ENCODE data around the gene SYT9.

Gene SYT9

DNA sequence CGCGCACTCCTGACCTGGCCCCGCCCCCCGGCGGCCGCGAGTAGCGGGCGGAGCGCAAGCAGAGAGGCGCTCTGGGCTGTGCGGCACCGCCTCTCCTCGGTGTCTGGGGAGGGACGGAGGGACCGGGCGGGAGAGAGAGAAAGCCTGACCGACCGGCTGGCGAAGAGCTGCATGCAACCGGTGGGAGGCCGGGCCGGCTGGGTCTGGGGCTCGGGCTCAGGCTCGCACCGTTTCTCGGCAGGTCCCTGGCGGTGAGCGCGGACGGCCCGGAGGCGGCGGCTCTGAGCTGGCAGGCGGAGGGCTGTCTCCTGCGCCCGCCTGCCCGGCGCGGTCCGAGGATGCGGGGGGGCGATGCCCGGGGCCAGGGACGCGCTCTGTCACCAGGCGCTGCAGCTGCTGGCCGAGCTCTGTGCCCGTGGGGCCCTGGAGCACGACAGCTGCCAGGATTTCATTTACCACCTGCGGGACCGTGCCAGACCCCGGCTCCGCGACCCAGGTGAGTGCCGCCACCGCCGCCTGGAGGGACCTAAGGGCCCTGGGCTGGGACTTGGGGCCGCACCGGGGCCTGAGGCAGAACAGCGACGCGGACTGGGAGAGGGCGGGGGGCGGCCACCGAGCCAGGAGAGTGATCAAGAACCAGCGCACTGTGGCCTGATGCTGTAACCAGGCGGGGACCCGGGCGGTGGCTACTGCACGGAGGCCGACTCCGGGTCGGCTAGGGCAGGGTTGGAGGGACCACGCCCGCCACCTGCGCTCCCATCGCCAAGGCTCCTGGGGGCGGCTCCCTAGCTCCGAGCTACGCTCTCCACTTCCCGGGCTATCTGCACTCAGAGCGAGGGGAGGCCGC lies at the start of gene SYT9:
Gene SYT9 (plus strand): TSS at position 69 of the 847 bp plus-strand sequence. CDS start 283 bp downstream, at position 352.
- no peaks in the 10 kb centered on the region for H3K79me2 ChIP-seq (ENCODE audit: low read length)
- H3K36me3 ChIP-seq (replicated peaks; ENCODE audit: low read depth, low read length): no peaks in the 10 kb centered on the region
- peak within 1 kb of the TSS; percentile 80 for H3K27ac ChIP-seq (ENCODE audit: low read length)
- H3K9me3 ChIP-seq (ENCODE audit: insufficient read depth, low read length): no peaks in the 10 kb centered on the region
- H3K4me1 ChIP-seq (ENCODE audit: low read length): peaks cover 31% of the 10 kb centered on the region
- no peaks in the 10 kb centered on the region for H4K20me1 ChIP-seq (ENCODE audit: insufficient read depth, low read length)
- no peaks in the 10 kb centered on the region for H3K27me3 ChIP-seq (ENCODE audit: low read depth, low read length)
- peak within 1 kb of the TSS; percentile 78 for H3K4me2 ChIP-seq (ENCODE audit: low read length)
- TF ChIP-seq EZH2phosphoT487 (IDR thresholded peaks at IDR 0.05; ENCODE audit: low read depth): no peak
- TF ChIP-seq, protein P1, sequence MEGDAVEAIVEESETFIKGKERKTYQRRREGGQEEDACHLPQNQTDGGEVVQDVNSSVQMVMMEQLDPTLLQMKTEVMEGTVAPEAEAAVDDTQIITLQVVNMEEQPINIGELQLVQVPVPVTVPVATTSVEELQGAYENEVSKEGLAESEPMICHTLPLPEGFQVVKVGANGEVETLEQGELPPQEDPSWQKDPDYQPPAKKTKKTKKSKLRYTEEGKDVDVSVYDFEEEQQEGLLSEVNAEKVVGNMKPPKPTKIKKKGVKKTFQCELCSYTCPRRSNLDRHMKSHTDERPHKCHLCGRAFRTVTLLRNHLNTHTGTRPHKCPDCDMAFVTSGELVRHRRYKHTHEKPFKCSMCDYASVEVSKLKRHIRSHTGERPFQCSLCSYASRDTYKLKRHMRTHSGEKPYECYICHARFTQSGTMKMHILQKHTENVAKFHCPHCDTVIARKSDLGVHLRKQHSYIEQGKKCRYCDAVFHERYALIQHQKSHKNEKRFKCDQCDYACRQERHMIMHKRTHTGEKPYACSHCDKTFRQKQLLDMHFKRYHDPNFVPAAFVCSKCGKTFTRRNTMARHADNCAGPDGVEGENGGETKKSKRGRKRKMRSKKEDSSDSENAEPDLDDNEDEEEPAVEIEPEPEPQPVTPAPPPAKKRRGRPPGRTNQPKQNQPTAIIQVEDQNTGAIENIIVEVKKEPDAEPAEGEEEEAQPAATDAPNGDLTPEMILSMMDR (IDR thresholded peaks at IDR 0.05; ENCODE audit: low read depth, low read length): no peak
- peak within 1 kb of the TSS; percentile 25; the same call in 1 of the 2 replicates for H3K9ac ChIP-seq (ENCODE audit: low read length)
- no peak within 1 kb of the TSS for H3K4me3 ChIP-seq (ENCODE audit: low read length)
- no peak within 1 kb of the TSS for H2AFZ ChIP-seq (ENCODE audit: low read depth, low read length)

DNA sequence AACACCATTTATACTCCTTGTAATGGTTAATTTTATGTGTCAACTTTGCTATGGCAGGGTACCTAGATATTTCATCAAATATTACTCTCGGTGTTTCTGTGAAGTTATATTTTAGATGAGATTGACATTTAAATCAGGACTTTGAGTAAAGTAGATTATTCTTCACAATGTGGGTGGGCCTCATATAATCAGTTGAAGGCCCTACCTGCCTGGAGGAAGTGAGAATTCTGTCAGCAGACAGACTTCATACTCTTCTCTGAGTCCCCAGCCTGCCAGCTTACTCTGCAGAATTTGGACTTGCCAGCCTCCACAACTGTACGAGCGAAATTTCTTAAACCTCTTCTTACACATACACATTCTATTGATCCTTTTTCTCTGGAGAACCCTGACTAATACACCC lies 49.3 kb upstream of the SYT9 start:
- no peak overlapping the region for H3K4me2 ChIP-seq (ENCODE audit: low read length)
- H3K79me2 ChIP-seq (ENCODE audit: low read length): no peaks in the 10 kb centered on the region
- no peaks in the 10 kb centered on the region for H3K4me1 ChIP-seq (ENCODE audit: low read length)
- no peaks in the 10 kb centered on the region for H4K20me1 ChIP-seq (ENCODE audit: insufficient read depth, low read length)
- H3K27me3 ChIP-seq (ENCODE audit: low read depth, low read length): no peaks in the 10 kb centered on the region
- H3K9me3 ChIP-seq (ENCODE audit: insufficient read depth, low read length): no peaks in the 10 kb centered on the region
- no peaks in the 10 kb centered on the region for H3K36me3 ChIP-seq (replicated peaks; ENCODE audit: low read depth, low read length)
- H3K9ac ChIP-seq (ENCODE audit: low read length): no peak overlapping the region
- no peak overlapping the region for H3K27ac ChIP-seq (ENCODE audit: low read length)
- TF ChIP-seq, protein P1 (IDR thresholded peaks at IDR 0.05; ENCODE audit: low read depth, low read length): no peak
- TF ChIP-seq EZH2phosphoT487 (IDR thresholded peaks at IDR 0.05; ENCODE audit: low read depth): no peak
- H2AFZ ChIP-seq (ENCODE audit: low read depth, low read length): no peak overlapping the region
- H3K4me3 ChIP-seq (ENCODE audit: low read length): no peak overlapping the region

GRCh38 chr11:7204778-7205177 lies 46.9 kb upstream of the SYT9 start:
- no peaks in the 10 kb centered on the region for H3K9me3 ChIP-seq (ENCODE audit: insufficient read depth, low read length)
- H2AFZ ChIP-seq (ENCODE audit: low read depth, low read length): no peak overlapping the region
- no peak overlapping the region for H3K9ac ChIP-seq (ENCODE audit: low read length)
- no peak overlapping the region for H3K27ac ChIP-seq (ENCODE audit: low read length)
- H3K27me3 ChIP-seq (ENCODE audit: low read depth, low read length): no peaks in the 10 kb centered on the region
- TF ChIP-seq, protein P1 (IDR thresholded peaks at IDR 0.05; ENCODE audit: low read depth, low read length): no peak
- TF ChIP-seq EZH2phosphoT487 (IDR thresholded peaks at IDR 0.05; ENCODE audit: low read depth): no peak
- no peaks in the 10 kb centered on the region for H3K4me1 ChIP-seq (ENCODE audit: low read length)
- H3K4me2 ChIP-seq (ENCODE audit: low read length): no peak overlapping the region
- H3K36me3 ChIP-seq (replicated peaks; ENCODE audit: low read depth, low read length): no peaks in the 10 kb centered on the region
- no peaks in the 10 kb centered on the region for H3K79me2 ChIP-seq (ENCODE audit: low read length)
- H4K20me1 ChIP-seq (ENCODE audit: insufficient read depth, low read length): no peaks in the 10 kb centered on the region
- no peak overlapping the region for H3K4me3 ChIP-seq (ENCODE audit: low read length)

- H3K36me3 ChIP-seq (replicated peaks; ENCODE audit: low read depth, low read length): no peaks in the 10 kb centered on the region
- H3K9me3 ChIP-seq (ENCODE audit: insufficient read depth, low read length): no peaks in the 10 kb centered on the region
- H3K9ac ChIP-seq (ENCODE audit: low read length): no peak overlapping the region
- no peak overlapping the region for H2AFZ ChIP-seq (ENCODE audit: low read depth, low read length)
- H3K79me2 ChIP-seq (ENCODE audit: low read length): no peaks in the 10 kb centered on the region
- H3K4me2 ChIP-seq (ENCODE audit: low read length): no peak overlapping the region
- no peaks in the 10 kb centered on the region for H3K27me3 ChIP-seq (ENCODE audit: low read depth, low read length)
- H4K20me1 ChIP-seq (ENCODE audit: insufficient read depth, low read length): no peaks in the 10 kb centered on the region
- H3K4me1 ChIP-seq (ENCODE audit: low read length): no peaks in the 10 kb centered on the region
- TF ChIP-seq EZH2phosphoT487 (IDR thresholded peaks at IDR 0.05; ENCODE audit: low read depth): no peak
- TF ChIP-seq, protein P1 (IDR thresholded peaks at IDR 0.05; ENCODE audit: low read depth, low read length): no peak
- H3K27ac ChIP-seq (ENCODE audit: low read length): no peak overlapping the region
- no peak overlapping the region for H3K4me3 ChIP-seq (ENCODE audit: low read length)
Measured at GRCh38 chr11:7208391-7208790, 43.3 kb upstream of the SYT9 start.
